Right cardiac atrium (tissue), 5 donors: ENCODE data around the gene ST7. TPM values are rescaled to one million over a fixed set of nuclear protein-coding genes. Genes with fewer than 3 reads are reported as not detected.

ENCODE experiments used
- ATAC-seq, 2 donors: fragments of 200-7000 bp; cut with Tn5 transposase; one replicate each; pipeline versions ENCODE4 v1.8.0 to v1.9.1; 2020; ENCODE audit warnings: moderate library complexity in 2 of 2, mild to moderate bottlenecking in 1 of 2
- DNase-seq, 3 donors: peaks; one replicate each; pipeline ENCODE4 v3.0.0-alpha.2; 2020
- H3K27ac ChIP-seq: one replicate; pipeline ENCODE4 v1.5.1; 2013; ENCODE audit warnings: mild to moderate bottlenecking, low read length, control low read depth, moderate library complexity
- H3K27me3 ChIP-seq: one replicate; pipeline ENCODE4 v1.6.1; 2013; ENCODE audit not compliant: control insufficient read depth, insufficient read depth
- H3K4me1 ChIP-seq: one replicate; pipeline ENCODE4 v1.6.1; 2013; ENCODE audit warnings: low read length; ENCODE audit not compliant: control insufficient read depth, insufficient read depth
- H3K4me3 ChIP-seq: one replicate; pipeline ENCODE4 v1.5.1; 2013; ENCODE audit warnings: low read length, control low read depth
- H3K9me3 ChIP-seq: one replicate; pipeline ENCODE4 v1.6.1; 2013; ENCODE audit warnings: low read length; ENCODE audit not compliant: control insufficient read depth
- WGBS: extraction: QIAGEN DNeasy Blood & Tissue Kit; methylation state at CpG from one replicate; pipeline ENCODE4 v1.1.7; 2013; 5-methylcytosine and 5-hydroxymethylcytosine counted together
- intact Hi-C, 4 donors: fragments of 100-400 bp; cut with DNase I; formaldehyde crosslinking; loops; one replicate each; pipeline versions ENCODE4 v1.11.0 to v1.14.0; 2022 to 2023
- polyA plus RNA-seq: library from polyadenylated mRNA; stranded (reverse); fragments of 200-250 nt; gene quantifications from one replicate; pipeline ENCODE4 v1.2.3, GENCODE V29; 2013
- total RNA-seq, 4 donors: library from RNA; stranded (reverse); fragmentation: NEBNext Ultra II Directional; extraction: Animal tissue kit (Norgen Biotek cat#: 25700); gene quantifications; one replicate each; pipeline ENCODE4 v1.2.1, GENCODE V29; 2021
- donor health status: healthy with polysubstance abuse.
- donor health status: DM: no; HTN: yes; CAD: no.
- donor health status: DM: no; HTN: no; CAD: no.
- donor health status: DM: no; HTN: yes; CAD: no; lungs with severe emphysema.
- donor health status: DM: yes; HTN: yes; CAD: no.

ST7 gene
- total and polyA plus RNA-seq, 5 donors = 25.0 to 36.8 (median 35.8) TPM

DNA sequence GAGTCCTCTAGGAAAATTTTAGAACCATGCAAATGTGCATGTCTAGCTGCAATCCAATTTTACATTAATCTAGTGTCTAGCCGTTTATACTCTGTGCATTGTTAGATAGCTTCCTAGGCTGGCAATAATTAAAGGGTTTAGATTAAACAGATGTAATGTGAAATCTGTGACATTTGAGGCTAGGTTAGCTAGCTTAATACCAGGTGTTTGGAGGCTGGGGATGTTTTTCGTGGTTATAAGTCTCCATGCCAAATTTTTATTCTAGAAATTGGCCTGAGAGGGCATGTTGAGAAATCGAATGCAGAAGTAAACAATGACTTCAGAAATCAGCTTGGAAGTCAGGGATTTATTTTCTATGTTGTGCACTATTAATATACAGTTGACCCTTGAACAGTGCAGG, 94.2 kb downstream of the ST7 start:
- no peak overlapping the region for H3K4me3 ChIP-seq
- intact Hi-C loops = no loop called here
- no peak overlapping the region for H3K27ac ChIP-seq
- WGBS = 41% methylated on average over 3 of the region's 3 CpGs
- ATAC-seq (no peak), DNase-seq (no peak)
- no peaks in the 10 kb centered on the region for H3K4me1 ChIP-seq
- no peaks in the 10 kb centered on the region for H3K27me3 ChIP-seq
- no peaks in the 10 kb centered on the region for H3K9me3 ChIP-seq

DNA sequence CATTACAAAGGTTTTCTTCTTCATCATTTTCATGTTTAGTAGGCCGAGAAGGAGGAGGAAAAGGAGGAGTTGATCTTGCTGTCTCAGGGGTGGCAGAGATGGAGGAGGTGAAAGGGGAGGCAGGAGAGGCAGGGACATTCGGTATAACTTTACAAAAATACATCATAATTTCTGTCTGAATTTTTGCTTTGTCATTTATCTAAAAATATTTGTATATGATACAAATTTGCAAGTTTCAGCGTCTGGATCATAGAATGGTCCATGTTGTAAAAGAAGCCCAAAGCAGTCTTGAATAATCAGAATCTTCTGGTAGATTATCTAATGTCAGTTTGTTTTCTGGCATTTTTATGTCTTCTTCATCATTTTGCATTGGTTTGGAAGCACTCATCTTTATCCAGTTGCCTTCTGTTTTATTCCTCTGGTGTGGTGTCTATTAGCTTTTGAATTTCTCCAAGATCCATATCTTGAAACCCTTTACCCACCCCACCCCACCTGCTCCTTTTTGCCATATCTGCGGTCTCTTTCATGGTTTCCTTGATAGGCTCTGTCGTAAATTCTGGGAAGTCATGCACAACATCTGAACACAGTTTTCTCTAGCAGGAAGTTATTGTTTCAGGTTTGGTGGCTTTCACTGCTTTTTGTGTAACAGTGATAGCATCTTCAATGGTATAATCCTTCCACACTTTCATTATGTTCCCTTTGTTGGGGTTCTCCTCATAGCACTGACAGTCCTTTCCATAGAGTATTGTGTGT, 95.0 kb downstream of the ST7 start:
- H3K4me1 ChIP-seq = peaks cover 1% of the 10 kb centered on the region
- WGBS = 83% methylated on average over 5 of the region's 5 CpGs
- no peaks in the 10 kb centered on the region for H3K9me3 ChIP-seq
- no peak overlapping the region for H3K27ac ChIP-seq
- no peak for DNase-seq
- ATAC-seq = no peak
- intact Hi-C loops = no loop called here
- no peak overlapping the region for H3K4me3 ChIP-seq
- H3K27me3 ChIP-seq = no peaks in the 10 kb centered on the region

DNA sequence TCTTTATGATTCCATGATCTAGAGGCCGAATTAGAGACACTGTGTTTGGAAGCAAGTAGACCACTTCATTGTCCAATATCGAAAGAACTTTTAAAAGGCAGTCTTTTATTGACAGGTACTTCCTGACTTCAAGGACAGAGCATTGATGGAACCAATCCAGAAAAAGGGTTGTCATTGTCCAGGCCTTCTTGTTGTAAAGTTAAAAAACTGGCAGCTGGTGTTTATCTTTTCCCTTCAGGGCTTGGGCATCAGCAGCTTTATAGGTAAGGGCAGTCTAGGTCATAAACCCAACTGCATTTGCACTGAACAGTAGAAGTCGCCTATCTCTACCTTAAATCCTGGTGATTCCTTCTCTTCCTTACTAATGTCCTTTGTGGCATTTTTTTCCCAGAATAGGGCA, 95.6 kb downstream of the ST7 start:
- Histone ChIP-seq H3K4me1 (peaks cover 3% of the 10 kb centered on the region), H3K27me3 (no peaks in the 10 kb centered on the region), H3K9me3 (no peaks in the 10 kb centered on the region), H3K27ac (no peak overlapping the region), H3K4me3 (no peak overlapping the region)
- ATAC-seq = no peak
- WGBS = 82% methylated on average over 3 of the region's 3 CpGs
- no peak for DNase-seq
- intact Hi-C loops = no loop called here

DNA sequence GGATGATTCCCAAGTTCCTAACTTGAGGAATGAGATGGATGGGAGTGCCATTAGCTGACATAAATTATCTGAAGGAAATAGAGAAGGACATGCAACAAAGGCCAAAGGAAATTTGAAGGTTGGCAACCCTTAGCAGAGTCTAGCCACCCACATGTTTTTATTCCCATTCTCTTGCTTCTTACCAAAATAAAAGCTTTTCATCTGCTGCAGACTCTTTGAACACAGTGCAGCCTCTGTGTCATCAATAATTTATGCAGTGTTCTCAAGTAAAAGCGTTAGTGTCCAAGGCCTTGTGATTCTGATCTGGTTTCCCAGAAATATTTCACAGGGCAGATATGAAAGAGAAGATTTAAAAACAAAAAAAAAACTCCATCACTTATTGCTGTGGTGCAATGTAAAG, 98.5 kb downstream of the ST7 start:
- no peaks in the 10 kb centered on the region for H3K27me3 ChIP-seq
- H3K27ac ChIP-seq = no peak overlapping the region
- DNase-seq (no peak), ATAC-seq (peak in 1 of 2 donors; percentile 25)
- no peaks in the 10 kb centered on the region for H3K9me3 ChIP-seq
- H3K4me1 ChIP-seq = peaks cover 3% of the 10 kb centered on the region
- H3K4me3 ChIP-seq = no peak overlapping the region
- intact Hi-C loops = no loop called here
- WGBS = 47% methylated on average over 1 of the region's 1 CpG

DNA sequence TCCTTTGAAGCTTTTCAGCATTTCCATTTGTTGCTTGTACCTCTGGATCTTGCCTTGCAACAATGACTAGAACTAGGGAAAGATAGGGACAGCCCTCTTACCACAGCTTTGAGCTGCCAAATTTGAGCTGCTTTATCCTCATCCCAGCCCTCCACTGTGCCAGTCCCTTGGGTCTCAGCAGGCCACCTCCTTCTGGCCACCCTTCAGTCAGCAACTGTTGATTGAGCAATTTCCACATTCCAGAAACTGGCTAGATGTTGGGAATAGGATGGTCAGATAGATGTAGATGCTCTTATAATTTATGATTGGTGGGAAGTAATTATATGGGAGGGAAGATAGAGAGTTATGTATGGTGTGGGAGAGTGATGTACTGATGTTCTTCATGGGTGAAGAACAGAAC, 100.1 kb downstream of the ST7 start:
- H3K27me3 ChIP-seq = no peaks in the 10 kb centered on the region
- no peaks in the 10 kb centered on the region for H3K9me3 ChIP-seq
- no peak for DNase-seq
- H3K4me1 ChIP-seq = peaks cover 3% of the 10 kb centered on the region
- H3K4me3 ChIP-seq = no peak overlapping the region
- no peak overlapping the region for H3K27ac ChIP-seq
- intact Hi-C loops = no loop called here
- peak in 1 of 2 donors; percentile 53 for ATAC-seq

DNA sequence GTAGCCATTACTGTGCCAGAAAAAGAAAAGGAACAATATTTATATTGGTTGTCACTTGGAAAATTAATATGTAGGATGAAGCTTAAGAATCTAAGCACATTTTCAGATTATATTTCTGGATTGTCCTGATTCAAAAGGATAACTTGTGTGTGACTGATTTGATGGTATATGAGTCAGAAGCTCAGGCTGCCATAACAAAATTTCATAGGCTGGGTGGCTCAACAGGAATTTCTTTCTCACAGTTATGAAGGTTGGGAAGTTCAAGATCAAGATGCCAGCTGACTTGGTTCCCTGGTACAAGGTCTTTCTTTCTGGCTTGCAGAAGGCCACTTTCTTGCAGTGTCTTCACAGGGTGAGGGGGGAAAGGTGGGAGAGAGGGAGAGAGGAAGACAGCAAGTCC, 108.5 kb downstream of the ST7 start:
- ATAC-seq = no peak
- Histone ChIP-seq H3K27ac (no peak overlapping the region), H3K9me3 (no peaks in the 10 kb centered on the region), H3K27me3 (no peaks in the 10 kb centered on the region), H3K4me1 (no peaks in the 10 kb centered on the region), H3K4me3 (no peak overlapping the region)
- no peak for DNase-seq
- intact Hi-C loops = no loop called here

DNA sequence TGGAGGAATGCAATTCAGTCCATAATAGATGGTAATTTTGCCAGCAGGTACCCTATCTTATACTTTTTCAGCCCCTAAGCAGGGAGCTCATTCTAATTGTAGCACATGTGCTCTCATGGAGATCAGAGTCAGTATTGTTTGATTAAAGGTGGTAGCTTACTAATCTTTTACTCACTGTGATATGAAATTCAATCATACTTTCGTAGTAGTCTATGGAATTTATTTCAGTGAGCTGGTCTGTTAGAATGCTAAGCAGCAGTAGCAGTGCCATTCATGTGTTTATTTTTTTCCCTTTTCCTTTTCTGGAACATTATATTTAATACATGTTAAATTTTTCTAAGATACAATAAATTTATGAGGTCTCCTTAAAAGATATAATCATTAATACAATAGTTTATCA, 109.0 kb downstream of the ST7 start:
- no peak for ATAC-seq
- no peak overlapping the region for H3K27ac ChIP-seq
- no peaks in the 10 kb centered on the region for H3K4me1 ChIP-seq
- WGBS = 91% methylated on average over 1 of the region's 1 CpG
- no peak overlapping the region for H3K4me3 ChIP-seq
- DNase-seq = no peak
- H3K9me3 ChIP-seq = no peaks in the 10 kb centered on the region
- intact Hi-C loops = no loop called here
- H3K27me3 ChIP-seq = no peaks in the 10 kb centered on the region

DNA sequence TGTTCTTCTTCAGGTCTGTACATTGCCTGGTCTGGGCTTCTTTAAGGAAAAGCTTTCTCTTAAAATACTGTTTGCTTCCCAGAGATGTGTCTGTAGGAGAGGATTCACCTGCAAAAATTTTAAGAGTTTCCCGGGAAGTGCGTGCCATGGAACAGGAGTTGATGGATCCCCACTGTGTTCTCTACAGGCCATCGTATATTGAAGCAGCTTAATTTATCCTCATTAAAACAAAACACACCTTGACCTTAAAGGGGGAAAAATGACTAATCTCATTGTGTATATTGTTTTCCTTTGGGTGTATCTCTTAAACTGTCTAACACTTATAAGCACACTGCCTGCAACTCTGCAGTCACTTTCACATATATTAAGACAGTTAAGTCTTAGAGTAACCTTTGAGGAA, 111.4 kb downstream of the ST7 start:
- 97% methylated on average over 3 of the region's 3 CpGs for WGBS
- Histone ChIP-seq H3K4me1 (no peaks in the 10 kb centered on the region), H3K9me3 (no peaks in the 10 kb centered on the region), H3K4me3 (no peak overlapping the region), H3K27ac (no peak overlapping the region), H3K27me3 (no peaks in the 10 kb centered on the region)
- no peak for ATAC-seq
- intact Hi-C loops = no loop called here
- no peak for DNase-seq

DNA sequence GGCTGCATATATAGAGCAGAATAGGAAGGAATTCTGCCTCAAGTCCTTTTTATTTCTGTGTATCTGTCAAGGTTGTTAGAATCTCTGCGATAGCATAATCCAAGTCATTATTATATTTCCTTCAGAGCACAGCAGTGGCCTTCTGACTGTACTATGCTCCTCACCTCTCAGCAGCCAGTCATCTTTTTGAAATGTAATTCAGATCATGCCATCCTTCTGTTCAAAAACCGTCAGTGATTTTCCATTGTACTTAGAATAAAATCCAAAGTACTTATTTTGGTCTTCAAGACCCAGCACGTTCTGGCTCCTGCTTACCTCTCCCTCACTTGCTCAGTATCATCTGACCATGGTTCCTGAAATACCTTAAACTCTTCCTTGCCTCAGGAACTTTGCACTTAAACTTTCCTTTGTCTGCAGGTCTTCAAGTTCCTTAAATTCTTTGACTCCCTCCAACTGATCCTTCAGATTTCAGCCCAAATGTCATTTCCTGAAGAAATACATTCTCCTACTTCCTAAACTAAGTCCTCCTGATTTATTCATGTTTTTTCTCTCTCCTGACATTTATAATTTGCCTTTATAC, 112.4 kb downstream of the ST7 start:
- H3K4me3 ChIP-seq = no peak overlapping the region
- DNase-seq = no peak
- intact Hi-C loops = no loop called here
- no peaks in the 10 kb centered on the region for H3K9me3 ChIP-seq
- H3K27me3 ChIP-seq = no peaks in the 10 kb centered on the region
- 88% methylated on average over 3 of the region's 3 CpGs for WGBS
- H3K27ac ChIP-seq = no peak overlapping the region
- no peak for ATAC-seq
- no peaks in the 10 kb centered on the region for H3K4me1 ChIP-seq

DNA sequence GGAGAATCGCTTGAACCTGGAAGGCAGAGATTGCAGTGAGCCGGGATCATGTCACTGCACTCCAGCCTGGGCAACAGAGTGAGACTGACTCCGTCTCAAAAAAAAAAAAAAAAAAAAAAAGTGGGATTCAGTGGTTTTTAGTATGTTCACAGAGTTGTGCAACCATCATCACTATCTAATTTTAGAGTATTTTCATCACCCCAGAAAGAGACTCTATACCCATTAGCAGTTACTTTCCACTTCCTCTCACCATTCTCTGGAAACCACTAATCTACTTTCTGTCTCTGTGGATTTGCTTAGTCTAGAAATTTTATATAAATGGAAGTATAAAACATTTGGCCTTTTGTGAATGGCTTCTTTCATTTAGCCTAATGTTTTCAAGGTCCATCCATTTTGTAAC, 113.4 kb downstream of the ST7 start:
- DNase-seq (peak in 1 of 3 donors; percentile 9), ATAC-seq (peak; percentile 69 to 82)
- H3K27ac ChIP-seq = no peak overlapping the region
- intact Hi-C loops = no loop called here
- WGBS = 81% methylated on average over 3 of the region's 3 CpGs
- no peaks in the 10 kb centered on the region for H3K27me3 ChIP-seq
- no peaks in the 10 kb centered on the region for H3K4me1 ChIP-seq
- H3K4me3 ChIP-seq = no peak overlapping the region
- no peaks in the 10 kb centered on the region for H3K9me3 ChIP-seq

DNA sequence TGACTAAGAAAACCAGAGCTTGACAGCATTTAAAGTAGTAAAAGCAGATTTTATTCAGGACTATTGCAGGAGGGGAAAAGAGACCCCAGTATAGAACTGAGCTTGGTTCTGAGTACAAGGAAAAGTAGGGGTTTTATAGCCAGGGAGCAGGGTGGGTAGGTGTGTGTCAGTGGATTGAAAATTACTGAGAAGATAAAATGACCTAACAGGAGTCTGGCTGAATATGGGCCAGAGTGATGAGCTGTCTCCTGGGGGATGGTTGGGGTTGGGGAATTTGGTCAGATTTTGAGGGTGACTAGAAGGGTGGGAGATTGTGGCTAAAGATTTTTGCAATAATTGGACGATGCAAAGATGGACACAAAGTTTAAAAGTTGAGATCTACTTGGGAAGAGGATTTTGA, 114.0 kb downstream of the ST7 start:
- intact Hi-C loops = no loop called here
- DNase-seq (no peak), ATAC-seq (no peak)
- Histone ChIP-seq H3K9me3 (no peaks in the 10 kb centered on the region), H3K4me3 (no peak overlapping the region), H3K4me1 (no peaks in the 10 kb centered on the region), H3K27ac (peak overlapping the region; percentile 13), H3K27me3 (no peaks in the 10 kb centered on the region)
- WGBS = 88% methylated on average over 1 of the region's 1 CpG
